ENCODE results near the gene F11R.
"Not testable (repeated sequence)": the region's sequence is repeated elsewhere in the genome, so short reads cannot be mapped to it uniquely, and the experiment has no call there.

The F11R gene

DNA sequence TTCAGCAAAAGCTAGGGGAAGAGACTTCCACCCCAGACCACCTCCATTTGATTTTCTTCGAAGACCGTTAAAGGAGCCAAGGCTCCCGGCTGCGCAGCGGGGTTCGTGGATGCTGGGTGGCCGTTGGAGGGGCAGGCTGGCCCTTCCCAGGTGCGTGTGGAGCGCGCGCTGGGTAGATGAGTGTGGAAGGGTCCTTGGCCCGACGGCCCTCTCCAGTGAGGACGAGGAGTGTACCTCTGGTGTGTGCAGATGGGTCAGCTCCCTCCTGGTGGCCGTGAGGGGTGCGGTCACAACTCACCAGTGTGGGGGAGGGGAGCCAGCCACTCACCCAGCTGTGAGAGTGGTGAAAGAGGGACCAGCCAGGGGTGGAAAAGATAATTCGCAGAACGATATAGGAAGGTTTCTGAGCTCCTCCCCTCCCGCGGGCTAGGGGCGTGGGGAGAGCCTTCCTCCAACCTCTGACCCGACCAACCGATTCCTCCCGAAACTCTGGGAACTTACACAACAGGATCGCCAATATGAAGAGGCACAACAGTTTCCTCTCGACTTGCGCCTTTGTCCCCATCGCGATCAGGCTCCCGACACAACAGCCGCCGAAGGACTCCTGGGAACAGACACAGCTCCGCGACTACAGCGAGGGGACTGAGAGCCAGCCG lies at the start of gene F11R:
Gene F11R, minus strand, starts transcription at position 644 of the 656 bp plus-strand sequence. Its CDS starts 79 bp downstream, at position 565.
- Histone ChIP-seq H3K4me1 (ENCODE audit: control insufficient read depth, insufficient read depth, low read length) (no peaks in the 10 kb centered on the region), H3K9ac (ENCODE audit: low read length) (peak within 1 kb of the TSS; percentile 85), H3K27ac (ENCODE audit: low read depth, low read length) (peak within 1 kb of the TSS; percentile 14), H3K4me3 (ENCODE audit: low read length) (peak within 1 kb of the TSS; percentile 88), H3K36me3 (ENCODE audit: control insufficient read depth, insufficient read depth, low read length) (no peaks in the 10 kb centered on the region), H3K27me3 (ENCODE audit: control insufficient read depth, insufficient read depth, low read length) (peaks cover 5% of the 10 kb centered on the region)

DNA sequence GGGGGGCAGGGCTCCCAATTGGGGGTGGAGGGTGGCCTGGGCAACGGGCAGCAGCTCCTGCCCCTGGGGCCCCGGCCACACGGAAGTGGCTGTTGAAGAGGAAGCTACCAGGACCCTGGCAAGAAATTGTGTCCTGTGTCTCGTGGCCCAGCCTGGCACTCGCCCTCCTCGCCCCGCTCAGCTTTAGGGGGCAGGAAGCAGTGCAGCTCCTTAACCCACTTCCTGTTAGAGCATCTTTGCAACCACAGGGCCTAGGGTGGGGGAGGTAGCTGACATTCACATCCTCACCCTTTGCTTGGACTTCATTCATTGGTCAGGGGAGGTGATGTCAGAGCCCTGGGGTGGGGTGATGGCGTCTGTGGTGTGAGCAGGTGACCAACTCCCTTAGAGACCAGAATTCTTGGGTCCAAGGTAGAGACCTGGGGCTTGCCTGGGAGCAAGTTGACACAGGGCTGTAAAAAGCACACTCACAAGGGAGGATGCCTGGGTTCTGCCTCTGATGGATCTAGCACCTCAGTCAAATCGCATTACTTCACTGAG lies 48.8 kb upstream of the F11R start, which contains the start of gene ARHGAP30:
Gene ARHGAP30, minus strand, starts transcription at position 161 of the 540 bp plus-strand sequence. CDS start 267 bp downstream, outside the sequence.
- no peaks in the 10 kb centered on the region for H3K27me3 ChIP-seq (ENCODE audit: control insufficient read depth, insufficient read depth, low read length)
- no peaks in the 10 kb centered on the region for H3K36me3 ChIP-seq (ENCODE audit: control insufficient read depth, insufficient read depth, low read length)
- H3K9ac ChIP-seq (ENCODE audit: low read length), result peak within 1 kb of the TSS; percentile 10
- peak within 1 kb of the TSS; percentile 64 for H3K4me3 ChIP-seq (ENCODE audit: low read length)
- H3K4me1 ChIP-seq (ENCODE audit: control insufficient read depth, insufficient read depth, low read length), result no peaks in the 10 kb centered on the region
- no peak within 1 kb of the TSS for H3K27ac ChIP-seq (ENCODE audit: low read depth, low read length)

DNA sequence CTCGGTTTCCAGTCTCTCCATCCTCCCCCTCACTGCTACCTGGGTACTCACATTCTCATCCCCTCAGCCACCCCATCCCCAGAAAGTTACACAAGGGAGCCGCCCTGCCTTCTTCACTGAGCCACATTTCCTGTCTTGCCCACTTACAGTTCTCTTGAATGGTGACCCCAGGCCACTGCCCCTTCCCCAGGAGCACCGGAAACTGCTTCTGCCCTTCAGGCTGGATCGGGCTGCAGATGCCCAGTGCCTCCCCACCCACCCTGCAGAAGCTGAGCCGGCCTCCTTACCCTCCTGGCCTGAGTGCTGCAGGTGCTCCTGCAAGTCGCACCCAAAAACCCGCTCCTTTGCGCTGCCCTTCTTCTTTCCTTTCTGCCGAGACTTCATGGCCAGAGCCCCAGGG lies 48.3 kb upstream of the F11R start:
- Histone ChIP-seq H3K4me3 (ENCODE audit: low read length) (peak overlapping the region; percentile 64), H3K27ac (ENCODE audit: low read depth, low read length) (no peak overlapping the region), H3K27me3 (ENCODE audit: control insufficient read depth, insufficient read depth, low read length) (no peaks in the 10 kb centered on the region), H3K9ac (ENCODE audit: low read length) (peak overlapping the region; percentile 10), H3K36me3 (ENCODE audit: control insufficient read depth, insufficient read depth, low read length) (no peaks in the 10 kb centered on the region), H3K4me1 (ENCODE audit: control insufficient read depth, insufficient read depth, low read length) (no peaks in the 10 kb centered on the region)

DNA sequence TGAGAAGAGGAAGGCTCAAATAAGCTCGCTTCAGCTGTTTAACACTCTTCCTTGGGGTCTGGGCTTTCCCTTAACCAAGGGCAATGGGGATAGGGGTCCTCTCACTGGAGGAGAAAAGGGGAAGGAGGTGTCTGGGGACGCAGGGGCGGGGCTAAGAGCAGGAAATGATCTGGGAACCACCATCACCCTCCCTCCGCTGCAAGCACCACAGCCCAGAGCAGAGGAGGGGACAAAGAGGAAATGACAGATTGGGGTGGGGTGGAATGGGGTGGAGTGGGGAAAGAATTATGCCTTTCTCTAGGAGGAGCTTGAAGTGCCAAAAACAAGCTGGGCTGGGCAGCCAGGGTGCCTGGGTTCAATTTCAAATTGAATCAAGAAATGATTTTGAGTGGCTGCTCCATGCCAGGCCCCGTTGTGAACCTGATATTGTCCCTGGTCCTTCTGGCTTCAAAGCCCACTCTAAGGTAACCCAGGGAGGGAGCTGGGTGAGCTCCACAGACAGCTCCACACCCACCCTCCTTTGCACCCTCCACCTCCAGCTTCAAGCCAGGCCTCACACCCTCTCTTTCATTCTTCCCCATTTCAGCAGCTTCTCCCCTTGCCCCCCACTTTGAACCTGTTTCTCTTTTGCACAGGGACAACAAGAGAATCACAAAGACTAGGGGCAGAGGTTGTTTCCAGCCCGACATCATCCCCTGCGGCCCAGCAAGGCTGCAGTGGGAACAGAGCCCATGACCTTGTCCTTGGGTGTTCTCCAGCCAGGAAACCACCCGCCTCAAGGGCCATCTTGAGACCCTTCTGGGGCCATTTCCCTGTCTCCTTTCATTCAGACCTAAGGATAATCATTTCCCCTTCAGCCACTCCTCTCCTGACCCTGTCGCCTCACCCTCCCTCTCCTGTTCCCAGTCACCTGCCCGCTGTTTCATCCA lies 47.6 kb upstream of the F11R start:
- H3K4me1 ChIP-seq (ENCODE audit: control insufficient read depth, insufficient read depth, low read length), result no peaks in the 10 kb centered on the region
- peak overlapping the region; percentile 64 for H3K4me3 ChIP-seq (ENCODE audit: low read length)
- no peak overlapping the region for H3K27ac ChIP-seq (ENCODE audit: low read depth, low read length)
- H3K9ac ChIP-seq (ENCODE audit: low read length), result no peak overlapping the region
- H3K36me3 ChIP-seq (ENCODE audit: control insufficient read depth, insufficient read depth, low read length), result no peaks in the 10 kb centered on the region
- no peaks in the 10 kb centered on the region for H3K27me3 ChIP-seq (ENCODE audit: control insufficient read depth, insufficient read depth, low read length)

DNA sequence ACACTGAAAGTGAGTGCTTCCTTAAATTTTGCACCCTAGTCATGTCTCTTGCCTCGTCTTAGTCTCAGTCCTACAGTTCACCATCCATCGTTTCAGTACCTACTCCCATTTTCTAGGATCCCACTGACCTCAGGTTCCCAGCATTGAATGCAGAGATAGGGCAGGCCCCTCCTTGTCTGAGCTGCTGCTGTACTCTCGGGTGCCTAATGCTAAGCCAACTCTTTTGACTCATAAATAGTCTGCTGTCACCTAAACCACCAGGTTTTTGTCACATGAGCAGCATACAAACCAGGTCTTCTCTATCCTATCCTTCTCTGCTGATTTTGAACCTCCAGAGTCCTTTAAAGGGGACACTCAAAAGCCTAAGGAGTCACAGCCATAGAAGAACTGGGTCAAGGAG lies 45.7 kb upstream of the F11R start:
- H3K27me3 ChIP-seq (ENCODE audit: control insufficient read depth, insufficient read depth, low read length), result no peaks in the 10 kb centered on the region
- H3K36me3 ChIP-seq (ENCODE audit: control insufficient read depth, insufficient read depth, low read length), result no peaks in the 10 kb centered on the region
- peak overlapping the region; percentile 15 for H3K4me3 ChIP-seq (ENCODE audit: low read length)
- H3K27ac ChIP-seq (ENCODE audit: low read depth, low read length), result no peak overlapping the region
- H3K4me1 ChIP-seq (ENCODE audit: control insufficient read depth, insufficient read depth, low read length), result no peaks in the 10 kb centered on the region
- no peak overlapping the region for H3K9ac ChIP-seq (ENCODE audit: low read length)

DNA sequence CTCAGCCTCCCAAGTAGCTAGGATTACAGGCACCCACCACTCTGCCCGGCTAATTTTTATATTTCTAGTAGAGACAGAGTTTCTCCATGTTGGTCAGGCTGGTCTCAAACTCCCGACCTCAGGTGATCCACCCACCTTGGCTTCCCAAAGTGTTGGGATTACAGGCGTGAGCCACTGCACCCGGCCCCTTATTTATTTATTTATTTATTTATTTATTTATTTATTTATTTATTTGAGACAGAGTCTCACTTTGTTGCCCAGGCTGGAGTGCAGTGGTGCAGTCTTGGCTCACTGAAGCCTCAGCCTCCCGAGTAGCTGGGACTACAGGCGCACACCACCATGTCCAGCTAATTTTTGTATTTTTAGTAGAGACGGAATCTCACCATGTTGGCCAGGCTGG lies 44.7 kb upstream of the F11R start:
- not testable (repeated sequence) for H3K4me3 ChIP-seq (ENCODE audit: low read length); H3K27ac ChIP-seq (ENCODE audit: low read depth, low read length); H3K36me3 ChIP-seq (ENCODE audit: control insufficient read depth, insufficient read depth, low read length); H3K4me1 ChIP-seq (ENCODE audit: control insufficient read depth, insufficient read depth, low read length); H3K27me3 ChIP-seq (ENCODE audit: control insufficient read depth, insufficient read depth, low read length); H3K9ac ChIP-seq (ENCODE audit: low read length)

DNA sequence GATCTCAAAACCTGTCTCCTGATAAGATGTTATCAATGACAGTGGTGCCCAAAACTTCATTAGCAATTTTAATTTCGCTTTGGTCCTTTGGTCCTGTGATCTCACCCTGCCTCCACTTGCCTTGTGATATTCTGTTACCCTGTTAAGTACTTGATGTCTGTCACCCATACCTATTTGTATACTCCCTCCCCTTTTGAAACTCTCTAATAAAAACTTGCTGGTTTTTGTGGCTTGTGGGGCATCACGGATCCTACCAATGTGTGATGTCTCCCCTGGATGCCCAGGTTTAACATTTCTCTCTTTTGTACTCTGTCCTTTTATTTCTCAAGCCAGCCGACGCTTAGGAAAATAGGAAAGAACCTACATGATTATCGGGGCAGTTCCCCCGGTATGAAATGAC lies 43.0 kb upstream of the F11R start:
- not testable (repeated sequence) for H3K4me1 ChIP-seq (ENCODE audit: control insufficient read depth, insufficient read depth, low read length); H3K27me3 ChIP-seq (ENCODE audit: control insufficient read depth, insufficient read depth, low read length); H3K36me3 ChIP-seq (ENCODE audit: control insufficient read depth, insufficient read depth, low read length); H3K27ac ChIP-seq (ENCODE audit: low read depth, low read length); H3K4me3 ChIP-seq (ENCODE audit: low read length); H3K9ac ChIP-seq (ENCODE audit: low read length)

DNA sequence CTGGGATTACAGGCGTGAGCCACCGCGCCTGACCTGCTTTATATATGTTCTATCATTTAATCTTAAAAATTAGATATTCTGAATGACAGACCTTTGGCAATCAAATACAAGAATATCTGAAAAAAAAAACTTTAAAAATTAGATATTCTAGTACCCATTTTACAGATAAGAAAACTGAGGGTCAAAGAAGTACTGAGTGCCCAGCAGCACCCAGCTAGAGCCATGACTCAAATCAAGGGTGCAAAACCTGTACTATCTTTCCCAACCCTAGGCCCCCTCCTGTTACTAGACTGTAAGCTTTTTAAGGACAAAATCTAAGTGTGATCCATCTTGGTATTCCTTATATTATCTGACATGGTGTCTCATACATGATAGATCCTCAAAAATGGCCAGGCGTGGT lies 40.5 kb upstream of the F11R start:
- H3K9ac ChIP-seq (ENCODE audit: low read length), result no peak overlapping the region
- no peak overlapping the region for H3K4me3 ChIP-seq (ENCODE audit: low read length)
- no peaks in the 10 kb centered on the region for H3K27me3 ChIP-seq (ENCODE audit: control insufficient read depth, insufficient read depth, low read length)
- H3K4me1 ChIP-seq (ENCODE audit: control insufficient read depth, insufficient read depth, low read length), result no peaks in the 10 kb centered on the region
- no peak overlapping the region for H3K27ac ChIP-seq (ENCODE audit: low read depth, low read length)
- no peaks in the 10 kb centered on the region for H3K36me3 ChIP-seq (ENCODE audit: control insufficient read depth, insufficient read depth, low read length)

DNA sequence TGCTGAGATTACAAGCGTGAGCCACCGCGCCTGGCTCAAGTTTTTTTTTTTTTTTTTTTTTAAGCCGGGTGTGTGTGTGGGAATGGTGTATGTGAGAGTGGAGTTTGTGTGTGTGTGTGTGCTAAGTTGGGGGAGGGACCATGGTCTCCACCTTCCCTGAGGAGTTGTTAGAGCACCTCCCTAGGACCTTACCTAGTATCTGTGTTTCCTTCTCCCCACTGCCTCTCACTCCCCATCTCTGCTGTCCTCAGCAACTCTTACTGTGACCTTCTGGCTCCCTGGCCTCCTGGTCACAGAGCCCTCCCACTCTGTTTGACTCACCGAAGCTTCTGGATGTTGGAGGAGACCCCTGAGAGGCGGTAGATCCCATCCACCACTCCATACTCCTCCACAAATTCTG lies 38.3 kb upstream of the F11R start:
- Histone ChIP-seq H3K9ac (ENCODE audit: low read length) (no peak overlapping the region), H3K36me3 (ENCODE audit: control insufficient read depth, insufficient read depth, low read length) (no peaks in the 10 kb centered on the region)

DNA sequence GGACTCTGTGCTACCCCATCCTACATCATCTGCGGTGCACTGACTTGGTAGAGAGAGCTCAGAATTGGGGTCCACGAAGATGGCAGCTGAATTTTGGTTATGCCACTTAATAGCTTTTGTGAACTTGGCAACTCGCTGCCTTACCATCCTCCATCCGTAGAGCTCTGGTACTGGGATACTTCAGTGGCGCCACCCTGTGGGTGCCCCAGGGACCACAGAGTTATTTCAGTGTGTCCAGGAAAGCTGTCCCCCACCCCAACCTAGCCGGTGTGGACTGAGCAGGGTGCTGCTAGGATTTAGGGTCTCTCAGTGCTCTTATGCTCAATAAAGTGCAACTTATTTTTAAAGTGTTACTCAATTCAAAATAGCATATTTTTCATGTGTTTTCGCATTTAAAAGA lies 33.9 kb upstream of the F11R start:
- Histone ChIP-seq H3K9ac (ENCODE audit: low read length) (no peak overlapping the region), H3K4me3 (ENCODE audit: low read length) (no peak overlapping the region), H3K27me3 (ENCODE audit: control insufficient read depth, insufficient read depth, low read length) (no peaks in the 10 kb centered on the region), H3K36me3 (ENCODE audit: control insufficient read depth, insufficient read depth, low read length) (no peaks in the 10 kb centered on the region), H3K4me1 (ENCODE audit: control insufficient read depth, insufficient read depth, low read length) (no peaks in the 10 kb centered on the region), H3K27ac (ENCODE audit: low read depth, low read length) (no peak overlapping the region)

More for the DNA sequence above, 38.3 kb upstream of the F11R start:
- Histone ChIP-seq H3K27ac (ENCODE audit: low read depth, low read length) (no peak overlapping the region), H3K27me3 (ENCODE audit: control insufficient read depth, insufficient read depth, low read length) (no peaks in the 10 kb centered on the region), H3K4me3 (ENCODE audit: low read length) (no peak overlapping the region), H3K4me1 (ENCODE audit: control insufficient read depth, insufficient read depth, low read length) (no peaks in the 10 kb centered on the region)

DNA sequence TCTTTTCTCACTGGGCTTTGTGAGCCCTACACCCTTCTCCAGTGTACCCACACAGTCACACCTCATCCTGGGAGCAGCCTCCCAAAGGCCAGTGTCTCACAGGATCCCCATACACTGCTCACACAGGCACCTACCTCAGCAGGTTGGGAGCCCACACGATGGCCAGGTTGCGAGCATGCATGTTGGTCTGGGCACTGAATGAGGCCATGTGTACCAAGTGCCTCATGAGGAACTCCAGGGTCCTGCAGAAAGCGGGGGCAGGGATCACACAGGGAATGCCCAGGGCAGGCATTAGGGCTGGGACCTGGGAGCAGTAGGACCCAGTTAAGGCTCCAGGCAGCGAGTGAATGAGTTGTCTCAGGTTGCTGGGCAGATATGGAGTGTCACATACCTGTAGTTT lies 33.3 kb upstream of the F11R start:
- Histone ChIP-seq H3K4me3 (ENCODE audit: low read length) (no peak overlapping the region), H3K36me3 (ENCODE audit: control insufficient read depth, insufficient read depth, low read length) (no peaks in the 10 kb centered on the region), H3K9ac (ENCODE audit: low read length) (no peak overlapping the region), H3K27ac (ENCODE audit: low read depth, low read length) (no peak overlapping the region), H3K27me3 (ENCODE audit: control insufficient read depth, insufficient read depth, low read length) (no peaks in the 10 kb centered on the region), H3K4me1 (ENCODE audit: control insufficient read depth, insufficient read depth, low read length) (no peaks in the 10 kb centered on the region)

DNA sequence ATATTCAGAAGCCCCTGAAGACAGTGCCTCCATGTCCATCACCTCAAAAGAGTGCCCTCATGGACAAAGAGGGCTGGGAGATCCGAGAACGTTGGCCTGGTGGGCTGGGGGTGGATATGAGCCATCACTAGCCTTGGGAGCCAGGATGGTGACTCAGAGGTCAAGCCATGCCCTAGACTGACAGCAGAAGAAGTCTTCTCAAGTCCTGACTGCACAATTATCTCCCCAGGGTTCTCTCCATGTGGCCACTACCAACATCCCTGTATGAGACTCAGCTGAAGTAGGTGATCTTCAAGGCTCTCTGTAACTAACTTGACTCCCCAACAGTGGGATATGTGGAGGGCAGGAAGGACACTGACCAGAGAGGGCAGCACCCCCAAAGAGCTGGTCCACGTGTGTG lies 31.9 kb upstream of the F11R start:
- no peaks in the 10 kb centered on the region for H3K27me3 ChIP-seq (ENCODE audit: control insufficient read depth, insufficient read depth, low read length)
- no peaks in the 10 kb centered on the region for H3K36me3 ChIP-seq (ENCODE audit: control insufficient read depth, insufficient read depth, low read length)
- H3K4me1 ChIP-seq (ENCODE audit: control insufficient read depth, insufficient read depth, low read length), result no peaks in the 10 kb centered on the region
- H3K27ac ChIP-seq (ENCODE audit: low read depth, low read length), result no peak overlapping the region
- no peak overlapping the region for H3K4me3 ChIP-seq (ENCODE audit: low read length)
- no peak overlapping the region for H3K9ac ChIP-seq (ENCODE audit: low read length)

Data from rectal smooth muscle tissue (tissue), 1 donor.